Measurements from ENCODE around the gene CAMK2D. TPM values are rescaled to one million over a fixed set of nuclear protein-coding genes. Genes with fewer than 3 reads are reported as not detected.

CAMK2D gene
- total and polyA plus RNA-seq, 2 experiments from 2014 or later: 4.9 to 14.6 TPM

DNA sequence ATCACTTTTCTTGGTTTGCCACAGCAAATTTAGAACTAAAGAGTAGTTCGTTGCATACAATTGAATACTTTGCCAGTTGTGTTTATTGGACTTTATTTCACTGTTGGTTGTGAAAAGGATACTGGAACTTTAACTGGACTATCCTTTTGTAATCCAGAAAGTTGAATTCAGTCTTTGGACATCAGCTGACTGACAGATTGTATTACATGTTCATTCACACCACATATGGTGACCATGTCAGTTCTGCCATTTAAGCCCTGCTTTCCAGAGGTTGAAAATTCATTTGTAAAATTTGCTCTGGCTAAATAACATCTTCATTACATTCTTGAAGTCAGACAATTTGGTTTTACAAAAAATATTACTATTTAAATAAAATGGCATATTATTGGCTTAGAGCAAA lies 251.7 kb downstream of the CAMK2D start (continued):
- TF ChIP-seq, protein P1, sequence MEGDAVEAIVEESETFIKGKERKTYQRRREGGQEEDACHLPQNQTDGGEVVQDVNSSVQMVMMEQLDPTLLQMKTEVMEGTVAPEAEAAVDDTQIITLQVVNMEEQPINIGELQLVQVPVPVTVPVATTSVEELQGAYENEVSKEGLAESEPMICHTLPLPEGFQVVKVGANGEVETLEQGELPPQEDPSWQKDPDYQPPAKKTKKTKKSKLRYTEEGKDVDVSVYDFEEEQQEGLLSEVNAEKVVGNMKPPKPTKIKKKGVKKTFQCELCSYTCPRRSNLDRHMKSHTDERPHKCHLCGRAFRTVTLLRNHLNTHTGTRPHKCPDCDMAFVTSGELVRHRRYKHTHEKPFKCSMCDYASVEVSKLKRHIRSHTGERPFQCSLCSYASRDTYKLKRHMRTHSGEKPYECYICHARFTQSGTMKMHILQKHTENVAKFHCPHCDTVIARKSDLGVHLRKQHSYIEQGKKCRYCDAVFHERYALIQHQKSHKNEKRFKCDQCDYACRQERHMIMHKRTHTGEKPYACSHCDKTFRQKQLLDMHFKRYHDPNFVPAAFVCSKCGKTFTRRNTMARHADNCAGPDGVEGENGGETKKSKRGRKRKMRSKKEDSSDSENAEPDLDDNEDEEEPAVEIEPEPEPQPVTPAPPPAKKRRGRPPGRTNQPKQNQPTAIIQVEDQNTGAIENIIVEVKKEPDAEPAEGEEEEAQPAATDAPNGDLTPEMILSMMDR (conservative IDR thresholded peaks at IDR 0.05; ENCODE audit: low read depth in 2 of 2): no peak
- TF ChIP-seq REST (IDR thresholded peaks at IDR 0.05; ENCODE audit: unreplicated experiment): no peak
- TF ChIP-seq, protein P2, sequence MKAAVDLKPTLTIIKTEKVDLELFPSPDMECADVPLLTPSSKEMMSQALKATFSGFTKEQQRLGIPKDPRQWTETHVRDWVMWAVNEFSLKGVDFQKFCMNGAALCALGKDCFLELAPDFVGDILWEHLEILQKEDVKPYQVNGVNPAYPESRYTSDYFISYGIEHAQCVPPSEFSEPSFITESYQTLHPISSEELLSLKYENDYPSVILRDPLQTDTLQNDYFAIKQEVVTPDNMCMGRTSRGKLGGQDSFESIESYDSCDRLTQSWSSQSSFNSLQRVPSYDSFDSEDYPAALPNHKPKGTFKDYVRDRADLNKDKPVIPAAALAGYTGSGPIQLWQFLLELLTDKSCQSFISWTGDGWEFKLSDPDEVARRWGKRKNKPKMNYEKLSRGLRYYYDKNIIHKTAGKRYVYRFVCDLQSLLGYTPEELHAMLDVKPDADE (IDR thresholded peaks at IDR 0.05): no peak

DNA sequence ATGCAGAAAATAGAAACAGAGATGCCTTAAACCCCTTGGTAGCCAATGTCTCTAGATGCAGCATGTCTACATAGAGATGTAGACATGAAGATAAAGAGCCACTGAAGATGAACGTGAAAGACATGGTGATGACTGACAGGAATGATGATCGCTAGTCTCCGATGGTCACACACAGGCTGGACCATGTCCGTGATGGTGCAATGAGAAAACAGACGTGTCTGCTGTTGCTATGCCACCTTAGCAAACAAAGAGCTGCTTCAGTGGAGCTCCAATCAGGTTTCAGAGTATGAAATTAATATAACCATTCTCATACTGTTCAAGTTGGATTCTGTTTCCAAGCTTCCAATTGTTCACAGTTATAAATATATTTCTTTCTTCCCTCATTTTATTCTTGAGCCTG lies 256.5 kb downstream of the CAMK2D start:
- ATAC-seq (no peak), DNase-seq (ENCODE audit: low spot score) (no peak)
- no peaks in the 10 kb centered on the region for H3K36me3 Mint-ChIP-seq (ENCODE audit: low read depth)
- no peak overlapping the region for H3K4me3 Mint-ChIP-seq
- Histone ChIP-seq H2AFZ (no peak overlapping the region), H4K20me1 (replicated peaks; ENCODE audit: insufficient read depth) (no peaks in the 10 kb centered on the region), H3K27me3 (ENCODE audit: insufficient read depth) (no peaks in the 10 kb centered on the region), H3K27ac (ENCODE audit: low read depth) (no peak overlapping the region), H3K9me2 (ENCODE audit: insufficient read depth) (no peaks in the 10 kb centered on the region), H3K4me2 (no peak overlapping the region), H3K4me1 (ENCODE audit: insufficient read depth) (no peaks in the 10 kb centered on the region), H3K4me3 (no peak overlapping the region), H3K36me3 (ENCODE audit: insufficient read depth) (no peaks in the 10 kb centered on the region), H3F3A (replicated peaks; ENCODE audit: low read depth) (no peaks in the 10 kb centered on the region), H3K79me2 (replicated peaks; ENCODE audit: insufficient read depth) (no peaks in the 10 kb centered on the region)
- H3K27me3 Mint-ChIP-seq (ENCODE audit: insufficient read depth, low read depth, poor library complexity): no peaks in the 10 kb centered on the region
- H3K4me1 Mint-ChIP-seq: no peaks in the 10 kb centered on the region
- H3K9me3 Mint-ChIP-seq: no peaks in the 10 kb centered on the region
- TF ChIP-seq ZNF114 (CRISPR knock-in tag; IDR thresholded peaks at IDR 0.05): no peak
- no peak for TF ChIP-seq ZNF462 (CRISPR knock-in tag; IDR thresholded peaks at IDR 0.05)
- TF ChIP-seq, protein P1 (conservative IDR thresholded peaks at IDR 0.05; ENCODE audit: low read depth in 2 of 2): no peak
- TF ChIP-seq JUNB (IDR thresholded peaks at IDR 0.05; ENCODE audit: unreplicated experiment): no peak
- no peak for TF ChIP-seq NANOG (IDR thresholded peaks at IDR 0.05; ENCODE audit: borderline replicate concordance)
- no peak overlapping the region for H3K27ac Mint-ChIP-seq
